A172 (cell line): ENCODE measurements around the gene LDLRAD4. TPM values are rescaled to one million over a fixed set of nuclear protein-coding genes. Genes with fewer than 3 reads are reported as not detected.
A peak's percentile ranks its signal among the peaks of the same experiment; 100 is the strongest.

Experiments
- DNase-seq: peaks from one replicate; pipeline ENCODE4 v3.0.0-alpha.2; 2015; ENCODE audit warnings: low spot score
- total RNA-seq: library from RNA; depleted of rRNA; stranded (reverse); fragments of >200 nt; shearing (Covaris generic); gene quantifications from 2 replicates; pipeline ENCODE4 v1.2.3, GENCODE V29; 2014

The LDLRAD4 gene
- total RNA-seq, 1 experiment from 2014 or later, result 5.7 TPM

DNA sequence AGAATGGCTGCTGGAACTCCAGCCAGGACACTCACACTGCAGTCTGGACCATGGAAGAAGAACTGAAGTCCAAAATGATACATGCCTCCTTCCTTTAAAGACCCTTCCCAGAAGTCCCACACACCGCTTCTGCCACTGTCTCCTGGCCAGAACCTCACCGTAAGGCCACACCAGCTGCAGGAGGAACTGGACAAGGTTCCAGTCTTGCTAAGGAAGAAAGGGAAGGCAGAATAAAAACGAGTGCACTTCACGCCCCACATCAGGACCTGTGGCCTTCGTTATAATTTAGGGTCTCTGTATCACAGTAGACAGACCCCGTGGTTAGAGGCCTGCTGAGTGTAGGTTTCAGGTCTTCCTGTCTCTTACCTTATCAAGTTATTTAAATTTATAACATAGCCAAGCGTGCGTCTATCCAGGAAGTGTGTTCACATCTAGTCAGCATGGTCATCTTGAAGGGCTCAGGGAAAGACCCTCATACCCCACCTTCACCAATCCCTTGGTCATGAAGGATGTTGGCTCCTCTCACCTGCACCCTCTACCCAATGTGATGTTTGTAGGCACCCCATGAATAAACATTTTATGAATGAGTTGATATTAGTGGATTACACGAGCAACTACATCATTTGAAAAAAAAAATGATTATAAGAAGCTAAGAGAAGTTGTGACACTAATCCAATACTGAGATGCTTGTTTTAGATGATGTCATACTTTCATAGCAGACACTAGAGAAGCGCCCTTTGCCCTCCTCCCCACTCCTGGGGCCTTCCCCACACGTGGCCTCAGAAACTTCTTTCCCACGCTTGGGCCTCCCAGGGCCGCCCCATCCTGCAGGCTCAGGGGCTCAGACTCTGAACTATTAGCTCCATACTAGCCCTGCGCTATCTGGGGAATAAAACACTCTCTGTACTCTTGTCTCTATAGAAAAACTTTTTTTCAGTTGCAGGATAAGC is 350.2 kb downstream of the LDLRAD4 start:
- DNase-seq, result no peak

GRCh38 chr18:13570216-13570615 is 351.7 kb downstream of the LDLRAD4 start:
- no peak for DNase-seq

DNA sequence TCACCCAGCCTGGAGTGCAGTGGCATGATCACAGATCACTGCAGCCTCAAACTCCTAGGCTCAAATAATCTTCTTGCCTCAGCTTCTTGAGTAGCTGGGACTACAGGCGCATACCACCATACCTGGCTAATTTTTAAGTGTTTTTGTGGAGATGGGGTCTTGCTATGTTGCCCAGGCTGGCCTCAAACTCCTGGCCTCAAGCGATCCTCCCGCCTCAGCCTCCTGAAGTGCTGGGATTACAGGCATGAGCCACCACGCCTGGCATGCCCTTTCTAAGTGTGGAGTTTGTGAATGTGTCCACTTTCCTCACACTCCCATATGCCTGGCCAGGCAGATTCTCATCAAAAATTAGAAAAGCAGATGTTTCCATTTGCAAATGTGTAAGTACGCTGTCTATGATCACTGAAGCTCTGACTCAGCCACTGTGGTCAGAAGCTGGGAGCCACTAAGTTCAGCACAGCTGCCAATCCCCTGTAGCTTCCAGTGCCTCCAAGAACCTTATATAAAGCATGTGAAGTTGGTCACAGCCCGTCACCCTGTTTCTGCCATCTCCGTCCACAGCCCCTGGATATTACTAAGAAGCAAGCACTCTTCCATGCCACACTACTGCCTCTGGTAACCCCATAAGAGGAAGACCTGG is 352.4 kb downstream of the LDLRAD4 start:
- peak; percentile 47 for DNase-seq

GRCh38 chr18:13572148-13572547 is 353.6 kb downstream of the LDLRAD4 start:
- no peak for DNase-seq

- DNase-seq, result no peak
Observed at GRCh38 chr18:13572721-13573120, 354.2 kb downstream of the LDLRAD4 start.

DNA sequence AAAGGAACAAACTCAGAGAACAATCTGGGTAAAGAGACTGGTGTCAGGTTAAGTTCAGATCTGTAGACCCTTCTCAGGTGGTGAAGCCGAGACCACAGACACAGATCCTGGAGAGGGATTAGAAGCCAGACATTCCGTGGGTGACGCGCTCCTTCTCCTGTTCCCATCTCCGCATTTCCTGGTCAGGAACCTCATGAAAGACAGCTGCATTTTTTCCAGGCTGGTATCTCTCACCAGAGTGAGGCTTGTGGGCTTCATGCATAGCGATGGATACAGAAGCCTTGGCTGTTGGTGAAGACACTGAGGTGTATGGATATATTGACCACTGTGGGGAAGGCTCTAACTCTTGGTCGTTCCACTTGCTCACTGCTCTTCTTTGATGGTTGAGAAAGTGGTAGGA is 355.2 kb downstream of the LDLRAD4 start:
- DNase-seq, result no peak

DNA sequence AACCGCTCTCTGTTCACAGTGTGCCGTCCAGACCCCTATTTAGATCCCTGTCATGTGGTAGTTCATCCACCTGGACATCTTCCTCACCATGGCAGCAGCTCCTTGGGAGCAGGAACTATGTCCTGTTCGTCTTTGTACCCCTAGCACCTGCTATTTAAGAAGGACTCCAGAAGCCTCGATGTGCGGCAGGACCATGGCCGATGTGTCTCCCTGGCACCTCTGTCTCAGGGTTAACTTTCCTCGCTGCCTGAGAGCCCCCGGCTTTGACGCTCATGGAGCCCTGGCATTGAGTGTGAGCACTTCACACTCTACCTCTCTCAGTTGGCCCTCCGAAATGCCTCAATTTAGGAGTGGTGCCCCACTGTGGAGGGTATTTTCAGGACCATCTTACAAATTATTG is 355.8 kb downstream of the LDLRAD4 start:
- no peak for DNase-seq

GRCh38 chr18:13574761-13575160 is 356.2 kb downstream of the LDLRAD4 start:
- no peak for DNase-seq

DNA sequence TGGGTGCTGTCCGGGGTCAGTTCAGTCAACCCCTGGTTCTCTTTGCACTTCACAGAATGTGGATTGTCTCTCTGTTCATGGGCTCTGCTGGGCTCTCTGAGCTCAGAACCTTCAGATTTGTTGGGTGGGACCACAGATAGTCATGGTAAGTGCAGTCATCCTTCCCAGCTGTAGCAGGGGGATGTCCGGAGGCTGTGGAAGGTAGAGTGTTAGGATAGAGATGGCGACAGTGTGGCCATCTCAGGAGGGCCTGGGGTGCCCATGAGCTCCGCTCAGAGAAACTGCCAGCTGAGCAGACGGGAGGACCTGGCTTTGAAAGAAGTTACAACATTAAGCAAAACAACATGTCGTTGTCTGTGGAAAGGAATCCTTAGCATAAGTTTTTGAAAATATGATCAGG is 358.0 kb downstream of the LDLRAD4 start:
- no peak for DNase-seq

DNA sequence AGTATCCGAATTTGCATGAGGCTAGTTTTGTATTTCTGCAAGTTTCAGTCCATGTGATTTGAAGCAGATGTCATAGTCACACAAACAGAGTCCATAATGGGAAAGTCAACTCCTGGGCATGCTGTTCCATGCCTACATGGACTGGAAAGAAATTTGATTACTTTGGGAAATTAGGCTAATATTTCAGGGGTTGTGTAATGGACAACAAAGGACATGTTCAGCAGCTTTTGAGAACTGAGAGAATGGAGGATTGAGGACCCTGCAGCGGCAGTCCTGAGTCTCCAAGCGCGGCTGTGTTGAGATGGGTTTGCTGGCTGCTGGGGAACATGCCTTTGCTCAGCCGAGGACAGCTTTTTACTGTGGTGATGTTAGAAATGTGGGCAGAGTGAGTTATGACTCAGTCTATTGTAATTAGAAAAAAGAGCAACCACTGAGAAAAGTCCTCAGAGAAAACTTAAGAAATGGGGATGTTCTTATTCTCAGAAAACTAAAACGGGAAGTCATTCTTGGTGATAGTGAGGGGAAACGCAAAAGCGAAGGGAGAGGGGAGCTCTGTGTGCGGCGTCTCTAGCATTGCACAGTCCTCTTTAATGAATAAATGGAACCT is 358.6 kb downstream of the LDLRAD4 start:
- DNase-seq, result peak; percentile 68

DNA sequence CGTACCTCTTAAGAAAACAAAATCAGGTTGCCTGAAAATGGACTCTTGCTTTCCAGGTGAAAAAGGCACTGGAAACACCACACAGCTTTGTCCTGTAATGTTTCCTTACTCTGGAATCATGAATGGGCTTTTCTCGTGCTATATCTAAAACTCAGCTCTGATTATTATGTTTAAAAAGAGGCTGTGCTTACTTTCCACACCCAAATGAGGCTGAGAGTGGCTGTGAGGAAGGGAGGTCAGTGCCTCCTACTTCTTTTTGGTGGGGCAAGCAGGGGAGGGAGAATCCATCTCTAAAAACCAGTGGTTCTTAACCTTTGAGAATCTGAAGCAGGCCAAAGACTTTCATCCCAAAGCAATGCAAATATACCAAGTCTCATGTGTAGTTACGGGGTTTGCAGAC is 359.2 kb downstream of the LDLRAD4 start:
- no peak for DNase-seq

- no peak for DNase-seq
Observed at GRCh38 chr18:13578400-13578799, 359.8 kb downstream of the LDLRAD4 start.

GRCh38 chr18:13579874-13580273 is 361.3 kb downstream of the LDLRAD4 start:
- no peak for DNase-seq

GRCh38 chr18:13580351-13580750 is 361.8 kb downstream of the LDLRAD4 start:
- no peak for DNase-seq

DNA sequence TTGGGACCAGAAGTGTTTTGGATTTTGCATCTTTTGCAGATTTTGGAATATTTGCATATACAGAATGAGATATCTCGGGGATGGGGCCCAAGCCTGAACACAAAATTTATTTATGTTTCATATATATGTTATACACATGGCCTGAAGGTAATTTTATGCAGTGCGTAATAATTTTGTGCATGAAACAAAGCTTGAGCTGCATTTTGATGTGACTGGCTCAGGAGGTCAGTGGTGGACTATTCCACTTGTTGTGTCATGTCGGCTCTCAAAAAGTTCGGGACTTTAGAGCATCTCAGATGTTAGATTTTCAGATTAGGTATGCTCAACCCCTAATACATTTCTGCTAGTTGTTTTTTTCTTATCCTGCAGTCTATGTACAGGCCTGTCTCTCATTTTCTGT is 362.4 kb downstream of the LDLRAD4 start:
- DNase-seq, result no peak

- DNase-seq, result no peak
Observed at GRCh38 chr18:13581496-13582177, 363.1 kb downstream of the LDLRAD4 start.

- DNase-seq, result no peak
Observed at GRCh38 chr18:13582178-13582670, 363.7 kb downstream of the LDLRAD4 start.

DNA sequence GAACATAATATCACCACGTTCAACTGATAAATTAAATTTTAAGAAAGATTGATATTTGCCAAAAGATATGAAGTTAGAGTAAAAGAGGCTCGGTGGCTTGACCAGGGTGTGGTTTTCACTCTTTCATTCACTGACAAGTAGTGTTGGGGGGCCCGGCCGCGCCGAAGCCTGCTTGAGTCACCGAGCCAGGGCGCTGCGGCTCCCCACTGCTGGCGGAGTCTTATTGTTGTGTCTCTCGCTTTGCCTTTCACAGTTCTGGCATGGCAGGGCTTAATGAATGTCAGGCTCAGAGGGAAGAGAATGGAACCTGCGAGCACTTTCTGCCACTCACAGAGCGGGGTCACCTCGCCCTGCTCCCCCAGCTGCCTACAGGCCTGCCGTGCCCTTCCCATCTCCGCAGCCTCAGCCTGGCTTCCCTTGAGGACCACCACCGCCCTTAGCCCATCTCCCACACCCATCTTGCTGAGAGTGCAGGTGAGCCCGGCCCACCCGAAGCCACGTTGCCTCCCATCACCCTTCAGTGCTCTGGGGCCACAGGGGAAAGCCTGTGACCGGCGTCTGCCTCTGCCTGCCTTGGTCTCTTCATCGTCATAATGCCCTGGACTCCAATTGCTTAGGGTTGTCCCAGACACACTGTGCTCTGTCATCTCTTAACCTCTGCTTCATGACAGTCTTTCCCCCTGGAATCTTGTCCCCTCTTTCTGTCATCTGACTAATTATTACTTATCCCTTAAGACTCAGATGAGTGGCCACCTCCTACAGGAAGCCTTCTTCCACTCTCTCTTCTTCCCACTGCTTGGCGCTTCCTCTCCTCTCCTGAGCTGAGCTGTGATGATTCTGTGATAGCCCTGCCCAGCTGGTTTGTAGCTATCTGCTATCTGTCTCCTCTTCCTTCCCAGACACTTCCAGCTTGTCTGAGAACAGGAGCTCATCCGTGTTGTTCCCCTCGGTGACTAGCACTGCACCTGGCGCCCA is 365.3 kb downstream of the LDLRAD4 start:
- DNase-seq, result no peak

- no peak for DNase-seq
Observed at GRCh38 chr18:13584825-13585224, 366.3 kb downstream of the LDLRAD4 start.

GRCh38 chr18:13585379-13586153 is 367.0 kb downstream of the LDLRAD4 start:
- no peak for DNase-seq
